ENCODE results near the gene SNAPC2. TPM values are rescaled to one million over a fixed set of nuclear protein-coding genes. Genes with fewer than 3 reads are reported as not detected.

Gene SNAPC2, protein sequence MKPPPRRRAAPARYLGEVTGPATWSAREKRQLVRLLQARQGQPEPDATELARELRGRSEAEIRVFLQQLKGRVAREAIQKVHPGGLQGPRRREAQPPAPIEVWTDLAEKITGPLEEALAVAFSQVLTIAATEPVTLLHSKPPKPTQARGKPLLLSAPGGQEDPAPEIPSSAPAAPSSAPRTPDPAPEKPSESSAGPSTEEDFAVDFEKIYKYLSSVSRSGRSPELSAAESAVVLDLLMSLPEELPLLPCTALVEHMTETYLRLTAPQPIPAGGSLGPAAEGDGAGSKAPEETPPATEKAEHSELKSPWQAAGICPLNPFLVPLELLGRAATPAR
- 7.9 TPM for total RNA-seq

- ATAC-seq: peak; percentile 60
Measured at GRCh38 chr19:7919610-7920518, at the start of gene SNAPC2. Gene SNAPC2, plus strand, starts transcription at chr19:7920338. Its CDS starts 29 bp downstream, at chr19:7920367.

DNA sequence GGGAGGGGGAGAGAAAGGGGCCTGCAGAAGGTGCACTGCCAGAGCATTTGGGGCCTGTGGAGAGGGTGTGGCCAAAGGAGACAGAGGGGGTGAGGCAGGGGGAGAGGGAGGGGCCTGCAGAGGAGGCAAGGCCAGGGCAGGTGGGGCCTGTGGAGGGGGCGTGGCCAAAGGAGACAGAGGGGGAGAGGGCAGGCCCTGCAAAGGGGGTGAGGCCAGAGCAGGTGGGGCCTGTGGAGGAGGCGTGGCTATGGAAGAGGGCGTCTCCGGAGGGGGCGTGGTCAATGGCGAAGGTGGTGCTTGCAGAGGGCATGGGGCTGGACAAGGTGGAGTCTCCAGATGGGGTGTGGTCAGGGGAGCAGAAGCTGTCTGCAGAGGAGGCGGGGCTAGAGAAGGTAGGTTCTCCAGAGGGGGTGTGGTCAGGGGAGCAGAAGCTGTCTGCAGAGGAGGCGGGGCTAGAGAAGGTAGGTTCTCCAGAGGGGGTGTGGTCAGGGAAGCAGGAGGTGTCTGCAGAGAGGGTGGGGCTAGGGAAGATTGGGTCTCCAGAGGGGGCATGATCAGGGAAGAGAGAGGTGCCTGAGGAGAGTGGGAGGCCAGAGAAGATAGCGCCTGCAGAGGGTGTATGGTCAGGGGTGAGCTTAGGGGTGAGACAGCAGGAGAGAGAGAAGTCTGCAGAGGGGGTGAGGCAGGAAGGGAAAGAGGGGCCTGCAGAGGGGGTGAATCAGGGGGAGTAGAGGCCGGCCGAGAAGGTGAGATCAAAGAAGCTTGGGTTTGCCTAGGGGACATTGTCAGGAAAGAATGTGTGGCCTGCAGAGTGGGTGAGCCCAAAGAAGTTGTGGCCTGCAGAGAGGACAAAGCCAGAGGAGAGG lies 49.3 kb upstream of the SNAPC2 start:
- ATAC-seq: peak; percentile 12

GRCh38 chr19:7871437-7872305 lies 48.5 kb upstream of the SNAPC2 start:
- ATAC-seq: peak; percentile 38

DNA sequence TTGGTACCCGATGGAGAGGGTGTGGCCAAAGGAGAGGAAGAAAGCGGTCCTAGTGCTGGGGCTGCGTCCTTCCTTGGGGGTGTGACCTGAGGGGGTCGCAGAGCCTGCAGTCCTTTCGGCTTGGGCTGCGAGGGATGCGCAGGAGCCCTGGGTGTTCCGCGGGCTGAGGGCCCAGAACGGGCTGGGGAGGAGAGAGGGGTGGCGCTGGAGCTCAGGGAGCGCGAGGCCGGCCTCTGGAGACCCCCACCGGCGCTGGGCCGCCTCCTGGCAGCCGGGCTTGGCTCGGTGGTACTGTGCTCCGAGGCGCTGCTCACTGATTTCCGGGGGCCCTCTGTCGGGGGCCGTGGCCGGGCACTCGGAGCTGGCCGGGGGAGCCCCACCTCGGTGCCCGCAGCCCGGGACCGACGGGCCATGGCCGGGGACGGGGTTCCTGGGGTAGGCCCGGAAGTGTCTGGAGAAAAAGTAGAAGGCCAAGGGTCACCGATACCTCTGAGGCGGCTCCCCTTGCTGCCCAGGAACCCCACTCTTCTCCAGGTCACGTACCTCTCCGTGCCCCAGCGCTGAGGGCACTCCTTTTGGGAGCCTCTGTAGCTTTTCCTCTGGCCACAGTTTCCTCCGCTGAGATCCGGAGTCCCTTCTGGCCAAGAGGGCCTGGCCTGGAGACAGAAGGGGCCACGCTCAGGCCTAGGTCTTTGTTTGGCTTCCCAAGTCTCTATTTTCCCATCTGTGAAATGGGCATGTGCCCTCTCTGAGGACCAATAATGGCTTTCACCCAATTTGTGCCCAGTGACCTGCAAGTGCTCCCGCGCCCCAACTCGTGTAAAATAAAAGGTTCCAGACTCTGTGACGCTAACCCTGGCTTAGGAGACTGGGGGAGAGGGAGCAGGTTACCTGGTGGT lies 47.6 kb upstream of the SNAPC2 start:
- no peak for ATAC-seq

DNA sequence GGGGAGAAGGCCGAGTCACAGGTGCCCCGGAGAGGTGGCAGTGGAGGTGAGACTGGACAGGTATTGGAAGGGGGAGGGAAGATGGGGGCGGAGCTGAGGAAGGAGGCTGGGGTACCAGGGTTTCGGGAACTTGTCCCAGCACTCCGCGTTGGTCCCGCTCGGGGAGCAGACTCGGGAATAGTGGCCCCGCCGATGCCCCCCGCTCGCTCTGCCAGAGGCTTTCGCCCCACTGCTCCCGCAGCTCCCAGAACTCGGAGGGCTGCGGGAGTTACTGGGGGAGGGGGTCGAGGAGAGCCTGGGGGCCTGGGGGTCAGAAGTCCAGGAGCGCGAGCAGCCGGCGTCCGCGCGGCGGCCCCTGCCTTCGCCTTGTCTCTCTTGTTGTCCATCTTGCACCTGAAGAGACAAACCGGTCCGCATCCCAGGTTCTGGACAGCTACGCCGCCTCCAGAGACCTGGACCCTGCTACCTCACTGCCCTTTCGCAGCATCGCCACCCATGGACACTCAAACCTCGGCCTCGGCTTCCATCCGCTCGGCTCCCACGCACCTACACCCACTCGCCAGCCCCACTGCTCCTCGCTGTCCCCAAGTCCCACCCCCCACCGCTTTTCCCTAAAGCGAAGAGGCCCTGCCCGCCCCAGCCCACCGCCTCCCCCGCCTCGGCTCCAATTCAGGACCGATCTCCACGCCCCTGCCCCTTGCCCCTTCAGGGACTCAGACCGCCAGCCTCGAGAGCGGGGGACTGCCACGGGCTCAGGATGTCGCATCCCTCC lies 46.6 kb upstream of the SNAPC2 start:
- no peak for ATAC-seq

DNA sequence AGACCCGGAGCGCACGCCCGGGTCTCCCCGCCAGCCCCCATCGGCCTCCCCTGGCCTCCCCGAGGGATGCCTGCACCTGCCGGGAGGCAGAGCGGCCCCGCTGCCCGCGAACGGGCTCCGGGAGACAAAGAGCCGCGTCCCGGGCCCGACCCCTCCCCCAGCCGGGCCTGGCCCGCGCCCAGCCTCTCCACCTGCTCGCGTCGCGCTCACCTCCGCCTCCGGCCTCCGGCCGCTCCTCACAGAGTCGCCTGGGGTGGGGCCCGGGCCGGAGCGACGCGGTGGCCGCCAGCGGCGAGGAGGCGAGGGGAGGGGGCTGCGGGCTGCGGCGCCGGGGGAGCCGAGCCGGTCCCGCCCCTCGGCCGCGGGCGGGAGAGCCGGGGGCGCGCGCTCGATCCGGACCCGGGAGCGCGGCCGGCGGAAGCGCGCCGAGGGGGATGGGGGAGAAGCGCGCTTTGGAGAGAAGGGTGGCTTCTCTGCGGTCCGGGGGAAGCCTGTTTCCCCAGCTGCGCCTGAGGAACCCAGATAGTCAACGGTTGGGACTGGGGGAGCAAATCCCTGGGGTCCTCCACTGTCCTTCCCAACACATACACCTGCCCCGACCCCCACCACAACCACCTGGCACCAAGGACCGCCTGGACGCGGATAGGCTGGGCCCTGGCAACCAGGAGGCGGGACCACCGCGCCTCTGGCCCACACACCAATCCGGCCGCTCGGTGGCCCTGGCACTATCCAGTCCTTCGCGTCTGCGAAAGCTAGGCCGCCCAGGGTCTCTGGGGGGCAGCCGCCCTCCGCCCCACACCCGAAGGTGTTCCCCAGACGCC lies 45.9 kb upstream of the SNAPC2 start, which contains the start of gene PRR36:
TSS of gene PRR36 (minus strand) at position 315 of the 821 bp plus-strand sequence. CDS start 701 bp downstream, outside the sequence.
- ATAC-seq: no peak

DNA sequence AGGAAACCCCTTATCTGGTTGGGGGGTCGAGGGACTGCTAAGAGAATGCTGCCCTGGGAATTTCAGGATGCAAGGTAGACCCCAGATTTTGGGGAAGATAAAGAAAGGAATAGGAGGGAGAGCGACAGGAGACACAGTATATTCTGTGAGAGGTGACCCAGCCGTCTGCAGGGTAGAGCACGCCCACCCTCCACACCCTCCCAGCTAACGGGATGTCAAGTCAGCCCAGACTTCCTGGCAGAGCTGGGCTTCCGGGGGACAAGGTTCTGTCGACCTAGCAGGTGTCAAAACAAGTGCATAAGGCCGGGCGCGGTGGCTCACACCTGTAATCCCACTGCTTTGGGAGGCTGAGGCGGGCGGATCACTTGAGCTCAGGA lies 45.3 kb upstream of the SNAPC2 start:
- ATAC-seq: no peak

DNA sequence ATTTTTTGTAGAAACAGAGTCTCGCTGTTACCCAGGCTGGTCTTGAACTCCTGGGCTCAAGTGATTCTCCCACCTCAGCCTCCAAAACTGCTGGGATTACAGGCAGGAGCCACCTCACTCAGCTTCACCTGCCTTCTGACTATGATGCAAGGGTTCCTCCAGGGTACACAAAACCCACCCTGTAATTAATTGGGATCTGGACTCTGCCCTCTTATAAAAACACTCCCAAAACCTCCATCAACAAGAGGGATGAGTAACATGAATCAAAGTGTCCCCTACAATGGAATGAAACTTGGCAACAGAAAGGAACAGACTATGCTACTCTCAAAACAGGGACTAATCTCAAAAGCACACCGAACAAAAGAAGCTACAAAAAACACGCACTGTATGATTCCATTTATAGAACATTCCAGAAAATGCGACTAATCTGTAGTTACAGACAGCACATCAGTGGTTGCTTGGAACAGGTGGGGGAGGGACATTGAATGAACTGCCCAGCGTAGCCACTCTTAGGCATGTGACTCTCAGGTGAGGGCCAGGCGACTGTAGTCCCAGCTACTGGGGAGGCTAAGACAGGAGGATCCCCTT lies 42.8 kb upstream of the SNAPC2 start:
- no peak for ATAC-seq

- ATAC-seq: no peak
Measured at GRCh38 chr19:7879111-7879807, 40.9 kb upstream of the SNAPC2 start.

DNA sequence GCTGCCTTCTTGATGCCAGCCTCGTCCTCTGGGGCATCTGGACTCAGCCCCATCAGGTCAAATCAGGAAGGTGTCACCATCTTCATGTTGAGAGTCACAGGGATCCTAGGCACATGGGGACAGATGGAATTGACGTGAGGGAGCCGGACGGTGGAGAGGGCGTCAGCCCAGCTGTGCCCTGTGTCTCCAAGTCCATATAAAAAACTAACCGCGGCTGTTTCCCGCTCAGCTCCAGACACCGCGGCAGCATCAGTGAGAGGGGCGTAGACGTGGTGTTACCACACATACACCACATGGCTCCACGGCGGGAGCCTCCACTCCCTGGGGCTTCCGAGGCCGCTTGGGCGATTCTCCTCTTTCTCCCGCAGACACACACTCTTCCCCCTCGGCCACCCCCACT lies 40.3 kb upstream of the SNAPC2 start:
- no peak for ATAC-seq

GRCh38 chr19:7881910-7882309 lies 38.2 kb upstream of the SNAPC2 start:
- ATAC-seq: no peak

GRCh38 chr19:7883105-7883504 lies 37.0 kb upstream of the SNAPC2 start:
- ATAC-seq: no peak

GRCh38 chr19:7883796-7884570 lies 36.2 kb upstream of the SNAPC2 start:
- no peak for ATAC-seq

DNA sequence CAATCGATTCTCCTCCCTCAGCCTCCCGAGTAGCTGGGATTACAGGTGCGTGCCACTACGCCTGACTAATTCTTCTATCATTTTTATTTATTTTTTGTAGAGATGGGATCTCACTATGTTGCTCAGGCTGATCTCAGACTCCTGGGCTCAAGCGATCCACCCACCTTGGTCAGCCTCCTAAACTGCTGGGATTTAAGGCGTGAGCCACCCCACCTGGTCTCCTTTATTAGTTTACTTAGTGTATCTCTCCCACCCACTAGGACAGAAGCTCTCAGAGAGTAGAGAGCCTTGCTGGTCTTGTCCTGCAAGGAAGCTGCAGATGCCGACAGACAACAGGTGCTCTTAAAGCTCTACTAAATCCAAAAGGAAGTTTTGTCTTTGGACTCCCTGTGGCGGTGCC lies 34.3 kb upstream of the SNAPC2 start:
- ATAC-seq: no peak

GRCh38 chr19:7887408-7888144 lies 32.6 kb upstream of the SNAPC2 start:
- ATAC-seq: no peak

GRCh38 chr19:7888145-7888825 lies 31.9 kb upstream of the SNAPC2 start, which contains the start of gene LRRC8E:
Gene LRRC8E, plus strand, starts transcription at chr19:7888510. Its CDS starts 7,094 bp downstream, at chr19:7895604.
- peak; percentile 90 for ATAC-seq
